Measurements from ENCODE around the gene ZFC3H1. TPM values are rescaled to one million over a fixed set of nuclear protein-coding genes. Genes with fewer than 3 reads are reported as not detected.
"Not testable (repeated sequence)": the region's sequence is repeated elsewhere in the genome, so short reads cannot be mapped to it uniquely, and the experiment has no call there.

The ZFC3H1 gene
- polyA plus RNA-seq, 1 donor (not counting 4 experiments of a cell fraction or from before 2014, with no cell fraction given): 56.3 TPM

DNA sequence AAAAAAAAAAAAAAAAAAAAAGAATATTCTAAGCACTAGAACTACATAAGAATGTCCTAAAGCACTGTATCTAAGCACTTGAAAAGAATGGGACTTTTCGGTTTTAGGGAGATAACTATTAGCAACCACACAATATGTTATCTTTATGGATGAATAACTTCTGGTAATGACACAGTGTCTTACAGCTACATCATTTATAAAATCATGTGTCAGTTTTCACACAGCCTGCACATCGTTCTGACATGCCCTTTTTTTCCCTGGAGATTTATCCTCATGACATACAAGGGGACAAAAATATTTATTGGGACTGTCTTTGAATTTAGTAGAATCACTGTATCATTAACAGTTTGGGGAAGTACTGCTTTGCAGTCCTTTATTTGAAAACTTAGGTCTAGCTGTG lies 39.6 kb upstream of the ZFC3H1 start:
- no peaks in the 10 kb centered on the region for H3K27me3 ChIP-seq (ENCODE audit: control insufficient read depth, extremely low read depth, insufficient read depth, low read length)
- H4K20me1 ChIP-seq (ENCODE audit: control insufficient read depth, extremely low read depth, insufficient read depth, low read length): no peaks in the 10 kb centered on the region
- FAIRE-seq: no peak
- no peak for DNase-seq (ENCODE audit: low read depth, low spot score)
- dilution Hi-C loops (cut with MboI; ENCODE audit: extremely low pct_ligation_motif_present, low sequenced_read_pairs): no loop called here
- TF ChIP-seq CTCF (optimal IDR thresholded peaks at IDR 0.05 in 1 of 3, IDR thresholded peaks at IDR 0.05 in 1 of 3, conservative IDR thresholded peaks at IDR 0.05 in 1 of 3; ENCODE audit: extremely low read depth in 1 of 3, insufficient read depth in 2 of 3, low read length in 3 of 3) (no peak), EZH2 (IDR thresholded peaks at IDR 0.05; ENCODE audit: low read length) (no peak)
- no peak overlapping the region for H3K9ac ChIP-seq (ENCODE audit: control insufficient read depth, extremely low read depth, insufficient read depth, low read length)
- no peak overlapping the region for H3K4me2 ChIP-seq (ENCODE audit: control insufficient read depth, extremely low read depth, insufficient read depth, low read depth, low read length)
- H2AFZ ChIP-seq (ENCODE audit: control insufficient read depth, low read length): no peak overlapping the region
- H3K79me2 ChIP-seq (ENCODE audit: control insufficient read depth, insufficient read depth, low read length): no peaks in the 10 kb centered on the region
- peaks cover 0 to 2% of the 10 kb centered on the region in 2 experiments for H3K36me3 ChIP-seq (ENCODE audit: control insufficient read depth in 2 of 2, extremely low read depth in 1 of 2, insufficient read depth in 2 of 2, low read length in 2 of 2)
- H3K9me3 ChIP-seq (ENCODE audit: control insufficient read depth, low read depth, low read length): no peaks in the 10 kb centered on the region
- peaks cover 15% of the 10 kb centered on the region for H3K4me1 ChIP-seq (ENCODE audit: control insufficient read depth, extremely low read depth, insufficient read depth, low read length)
- H3K9me1 ChIP-seq (ENCODE audit: control insufficient read depth, extremely low read depth, insufficient read depth, low read length): no peaks in the 10 kb centered on the region
- H3K27ac ChIP-seq (ENCODE audit: control insufficient read depth, insufficient read depth, low read length): no peak overlapping the region
- no peak overlapping the region for H3K4me3 ChIP-seq (ENCODE audit: control insufficient read depth in 2 of 3, extremely low read depth in 1 of 3, insufficient read depth in 2 of 3, low read depth in 1 of 3, low read length in 3 of 3)

GRCh38 chr12:71702590-71702989 lies 38.9 kb upstream of the ZFC3H1 start:
- no peak for TF ChIP-seq EZH2 (IDR thresholded peaks at IDR 0.05; ENCODE audit: low read length)
- no peak for TF ChIP-seq CTCF (optimal IDR thresholded peaks at IDR 0.05 in 1 of 3, IDR thresholded peaks at IDR 0.05 in 1 of 3, conservative IDR thresholded peaks at IDR 0.05 in 1 of 3; ENCODE audit: extremely low read depth in 1 of 3, insufficient read depth in 2 of 3, low read length in 3 of 3)
- H3K4me2 ChIP-seq (ENCODE audit: control insufficient read depth, extremely low read depth, insufficient read depth, low read depth, low read length): no peak overlapping the region
- H3K27me3 ChIP-seq (ENCODE audit: control insufficient read depth, extremely low read depth, insufficient read depth, low read length): no peaks in the 10 kb centered on the region
- H3K9me3 ChIP-seq (ENCODE audit: control insufficient read depth, low read depth, low read length): no peaks in the 10 kb centered on the region
- H3K4me1 ChIP-seq (ENCODE audit: control insufficient read depth, extremely low read depth, insufficient read depth, low read length): peaks cover 11% of the 10 kb centered on the region
- FAIRE-seq (no peak), DNase-seq (ENCODE audit: low read depth, low spot score) (no peak)
- H2AFZ ChIP-seq (ENCODE audit: control insufficient read depth, low read length): no peak overlapping the region
- H3K27ac ChIP-seq (ENCODE audit: control insufficient read depth, insufficient read depth, low read length): peak overlapping the region; percentile 54
- H4K20me1 ChIP-seq (ENCODE audit: control insufficient read depth, extremely low read depth, insufficient read depth, low read length): no peaks in the 10 kb centered on the region
- H3K79me2 ChIP-seq (ENCODE audit: control insufficient read depth, insufficient read depth, low read length): no peaks in the 10 kb centered on the region
- H3K36me3 ChIP-seq (ENCODE audit: control insufficient read depth in 2 of 2, extremely low read depth in 1 of 2, insufficient read depth in 2 of 2, low read length in 2 of 2): peaks cover 0 to 2% of the 10 kb centered on the region in 2 experiments
- H3K9me1 ChIP-seq (ENCODE audit: control insufficient read depth, extremely low read depth, insufficient read depth, low read length): no peaks in the 10 kb centered on the region
- H3K9ac ChIP-seq (ENCODE audit: control insufficient read depth, extremely low read depth, insufficient read depth, low read length): no peak overlapping the region
- H3K4me3 ChIP-seq (ENCODE audit: control insufficient read depth in 2 of 3, extremely low read depth in 1 of 3, insufficient read depth in 2 of 3, low read depth in 1 of 3, low read length in 3 of 3): no peak overlapping the region
- dilution Hi-C loops (cut with MboI; ENCODE audit: extremely low pct_ligation_motif_present, low sequenced_read_pairs): no loop called here

DNA sequence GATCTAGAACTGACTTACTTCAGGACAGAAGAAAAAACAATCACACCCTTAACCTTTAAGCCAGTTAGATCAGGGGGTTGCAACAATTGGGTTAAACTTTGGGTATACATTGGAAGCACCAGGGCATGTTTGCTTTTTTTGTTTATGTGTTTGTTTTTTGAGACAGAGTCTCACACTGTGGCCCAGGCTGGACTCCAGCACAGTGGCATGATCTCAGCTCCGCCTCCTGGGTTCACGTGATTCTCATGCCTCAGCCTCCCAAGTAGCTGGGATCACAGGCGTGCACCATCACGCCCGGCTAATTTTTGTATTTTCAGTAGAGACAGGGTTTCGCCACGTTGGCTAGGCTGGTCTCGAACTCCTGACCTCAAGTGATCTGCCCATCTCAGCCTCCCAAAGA lies 38.5 kb upstream of the ZFC3H1 start:
- H2AFZ ChIP-seq (ENCODE audit: control insufficient read depth, low read length): peak overlapping the region; percentile 18
- DNase-seq (ENCODE audit: low read depth, low spot score); H3K9me1 ChIP-seq (ENCODE audit: control insufficient read depth, extremely low read depth, insufficient read depth, low read length); dilution Hi-C loops (cut with MboI; ENCODE audit: extremely low pct_ligation_motif_present, low sequenced_read_pairs); H3K36me3 ChIP-seq (ENCODE audit: control insufficient read depth in 2 of 2, extremely low read depth in 1 of 2, insufficient read depth in 2 of 2, low read length in 2 of 2); H3K4me2 ChIP-seq (ENCODE audit: control insufficient read depth, extremely low read depth, insufficient read depth, low read depth, low read length); H4K20me1 ChIP-seq (ENCODE audit: control insufficient read depth, extremely low read depth, insufficient read depth, low read length); H3K27me3 ChIP-seq (ENCODE audit: control insufficient read depth, extremely low read depth, insufficient read depth, low read length); H3K79me2 ChIP-seq (ENCODE audit: control insufficient read depth, insufficient read depth, low read length); H3K9me3 ChIP-seq (ENCODE audit: control insufficient read depth, low read depth, low read length); H3K4me3 ChIP-seq (ENCODE audit: control insufficient read depth in 2 of 3, extremely low read depth in 1 of 3, insufficient read depth in 2 of 3, low read depth in 1 of 3, low read length in 3 of 3); FAIRE-seq; H3K9ac ChIP-seq (ENCODE audit: control insufficient read depth, extremely low read depth, insufficient read depth, low read length): not testable (repeated sequence)
- H3K27ac ChIP-seq (ENCODE audit: control insufficient read depth, insufficient read depth, low read length): peak overlapping the region; percentile 54
- peaks cover 11% of the 10 kb centered on the region for H3K4me1 ChIP-seq (ENCODE audit: control insufficient read depth, extremely low read depth, insufficient read depth, low read length)

All from keratinocyte (primary cell).